PC-9 (cell line): ENCODE data around the gene CEP76.

Source experiments
- CTCF ChIP-seq: fragments of 200-600 bp; sonication (generic); conservative IDR thresholded peaks from 2 replicates; pipeline ENCODE4 v1.6.1; 2017; ENCODE audit warnings: mixed run types, antibody characterized with exemption, mild to moderate bottlenecking, moderate library complexity
- EZH2 ChIP-seq: fragments of 200-600 bp; sonication (generic); IDR thresholded peaks from 2 replicates; pipeline ENCODE4 v1.8.0; 2017; ENCODE audit warnings: antibody characterized with exemption, low read depth

GRCh38 chr18:12651651-12652050 is 50.9 kb downstream of the CEP76 start:
- no peak for TF ChIP-seq CTCF
- no peak for TF ChIP-seq EZH2
